H1 (cell line): ENCODE measurements around the gene FBXW5. TPM values are rescaled to one million over a fixed set of nuclear protein-coding genes. Genes with fewer than 3 reads are reported as not detected.

Source experiments
- CTCF ChIA-PET: fragments of 300-600 bp; sonication (Branson Sonifier 250); formaldehyde crosslinking; loops from one replicate; lab custom pipeline; 2021; ENCODE audit not compliant: partially characterized antibody; lab: Charles Lee
- POLR2A ChIA-PET: fragments of 300-600 bp; sonication (Branson Sonifier 250); formaldehyde crosslinking; loops from one replicate; lab custom pipeline; 2021; ENCODE audit warnings: inconsistent platforms; ENCODE audit not compliant: partially characterized antibody; lab: Charles Lee
- DNase-seq, 2 experiments: peaks; one replicate each; pipeline versions ENCODE4 v3.0.0 to v3.0.0-alpha.2; 2010 to 2022; ENCODE audit warnings: low spot score in 2 of 2, low read depth in 1 of 2, mixed read lengths in 1 of 2
- FAIRE-seq: peaks from 2 replicates; lab custom pipeline; 2011; peaks lifted over from hg19 to GRCh38; lab: Jason Lieb, UNC
- H2AFZ ChIP-seq: 2 replicates; pipeline ENCODE4 v1.8.1; 2012; ENCODE audit warnings: low read length, inconsistent platforms
- H2AK5ac ChIP-seq: 2 replicates; pipeline ENCODE4 v1.6.1; 2013; ENCODE audit warnings: low read depth, low read length
- H2BK120ac ChIP-seq: replicated peaks from 2 replicates; pipeline ENCODE3; 2013; ENCODE audit warnings: low read depth, low read length, inconsistent platforms
- H2BK12ac ChIP-seq: 2 replicates; pipeline ENCODE4 v1.6.1; 2013; ENCODE audit warnings: low read depth, low read length
- H2BK15ac ChIP-seq: 2 replicates; pipeline ENCODE4 v1.6.1; 2013; ENCODE audit warnings: low read length
- H2BK20ac ChIP-seq: 2 replicates; pipeline ENCODE4 v1.6.1; 2013; ENCODE audit warnings: low read length
- H2BK5ac ChIP-seq: 2 replicates; pipeline ENCODE4 v1.6.1; 2013; ENCODE audit warnings: low read depth, low read length
- H3K14ac ChIP-seq: 2 replicates; pipeline ENCODE4 v1.6.1; 2013; ENCODE audit warnings: inconsistent platforms; ENCODE audit not compliant: insufficient read length
- H3K18ac ChIP-seq: 2 replicates; pipeline ENCODE4 v1.6.1; 2013; ENCODE audit warnings: low read length; ENCODE audit errors: extremely low read depth
- H3K23ac ChIP-seq: 2 replicates; pipeline ENCODE4 v1.6.1; 2013; ENCODE audit warnings: inconsistent platforms; ENCODE audit not compliant: insufficient read length
- H3K23me2 ChIP-seq: 2 replicates; pipeline ENCODE4 v1.6.1; 2013; ENCODE audit warnings: low read depth, low read length
- H3K27ac ChIP-seq: 2 replicates; pipeline ENCODE4 v1.6.1; 2011; ENCODE audit warnings: low read depth, low read length, inconsistent platforms
- H3K27me3 ChIP-seq, 4 experiments: replicated peaks in 1 of 4; 1 replicate in 1 of 4; 2 replicates in 3 of 4; pipeline versions ENCODE4 v1.6.1 to v1.8.1; 2011 to 2013; ENCODE audit warnings: low read length in 3 of 4, mild to moderate bottlenecking in 3 of 4, inconsistent platforms in 2 of 4, mixed read lengths in 2 of 4, moderate library complexity in 1 of 4; ENCODE audit not compliant: control insufficient read depth in 3 of 4, insufficient read depth in 3 of 4; ENCODE audit errors: extremely low read depth in 1 of 4
- H3K36me3 ChIP-seq, 4 experiments: 2 replicates each; pipeline versions ENCODE4 v1.6.1 to v1.8.1; 2011 to 2013; ENCODE audit warnings: mild to moderate bottlenecking in 4 of 4, low read length in 3 of 4, moderate library complexity in 2 of 4, control low read depth in 1 of 4, inconsistent platforms in 1 of 4; ENCODE audit not compliant: insufficient read depth in 4 of 4, control insufficient read depth in 2 of 4
- H3K4ac ChIP-seq: replicated peaks from 2 replicates; pipeline ENCODE3; 2013; ENCODE audit warnings: low read length, low read depth, mixed read lengths, inconsistent platforms; ENCODE audit not compliant: insufficient read length
- H3K4me1 ChIP-seq, 4 experiments: replicated peaks in 1 of 4; 1 replicate in 1 of 4; 2 replicates in 3 of 4; pipeline versions ENCODE4 v1.6.1 to v1.8.1; 2011 to 2013; ENCODE audit warnings: low read length in 3 of 4, inconsistent platforms in 2 of 4, mixed read lengths in 1 of 4; ENCODE audit not compliant: insufficient read depth in 4 of 4, control insufficient read depth in 3 of 4
- H3K4me2 ChIP-seq, 2 experiments: 2 replicates each; pipeline versions ENCODE4 v1.6.1 to v1.8.1; 2011 to 2013; ENCODE audit warnings: low read depth in 2 of 2, low read length in 2 of 2, control low read depth in 1 of 2, inconsistent platforms in 1 of 2, mild to moderate bottlenecking in 1 of 2; ENCODE audit not compliant: insufficient read depth in 1 of 2
- H3K4me3 ChIP-seq, 4 experiments: fragments of 200-600, 300-600 bp in 1 of 4; sonication (generic), shearing (Covaris generic), sonication (Bioruptor Twin) in 1 of 4; 2 replicates each; pipeline versions ENCODE4 v1.5.1 to v1.8.1; 2011 to 2016; ENCODE audit warnings: low read length in 4 of 4, low read depth in 3 of 4, control low read depth in 2 of 4, inconsistent platforms in 2 of 4, mild to moderate bottlenecking in 2 of 4, mixed read lengths in 1 of 4, moderate library complexity in 1 of 4; ENCODE audit not compliant: insufficient read depth in 2 of 4; ENCODE audit errors: extremely low read depth in 1 of 4
- H3K56ac ChIP-seq: replicated peaks from 2 replicates; pipeline ENCODE3; 2013; ENCODE audit warnings: low read depth, mild to moderate bottlenecking, mixed read lengths, low read length, inconsistent platforms; ENCODE audit not compliant: insufficient read length
- H3K79me1 ChIP-seq: 2 replicates; pipeline ENCODE4 v1.6.1; 2013; ENCODE audit warnings: low read depth, low read length, control low read depth
- H3K79me2 ChIP-seq, 2 experiments: 2 replicates each; pipeline versions ENCODE4 v1.6.1 to v1.8.1; 2012 to 2013; ENCODE audit warnings: low read length in 2 of 2, mild to moderate bottlenecking in 2 of 2, inconsistent platforms in 1 of 2; ENCODE audit not compliant: insufficient read depth in 2 of 2, control insufficient read depth in 1 of 2
- H3K9ac ChIP-seq, 4 experiments: replicated peaks in 1 of 4; 1 replicate in 1 of 4; 2 replicates in 3 of 4; pipeline versions ENCODE4 v1.6.1 to v1.8.1; 2011 to 2013; ENCODE audit warnings: low read depth in 3 of 4, low read length in 3 of 4, control low read depth in 2 of 4, mild to moderate bottlenecking in 2 of 4, moderate library complexity in 2 of 4, inconsistent platforms in 1 of 4; ENCODE audit errors: extremely low read depth in 1 of 4
- H3K9me3 ChIP-seq, 2 experiments: 2 replicates each; pipeline versions ENCODE4 v1.6.1 to v1.8.1; 2012 to 2013; ENCODE audit warnings: mild to moderate bottlenecking in 2 of 2, moderate library complexity in 2 of 2, control low read depth in 1 of 2, inconsistent platforms in 1 of 2, low read depth in 1 of 2, low read length in 1 of 2, mixed read lengths in 1 of 2; ENCODE audit not compliant: insufficient read depth in 2 of 2
- H4K20me1 ChIP-seq, 2 experiments: replicated peaks in 1 of 2; 2 replicates each; pipeline versions ENCODE3 to v1.8.1; 2011 to 2013; ENCODE audit warnings: inconsistent platforms in 2 of 2, low read length in 2 of 2, mild to moderate bottlenecking in 1 of 2; ENCODE audit not compliant: insufficient read depth in 2 of 2, control insufficient read depth in 1 of 2
- H4K5ac ChIP-seq: 2 replicates; pipeline ENCODE4 v1.6.1; 2013; ENCODE audit warnings: low read length, low read depth, mixed read lengths, inconsistent platforms; ENCODE audit not compliant: insufficient read length
- H4K8ac ChIP-seq: 2 replicates; pipeline ENCODE4 v1.8.0; 2013; ENCODE audit warnings: mild to moderate bottlenecking, moderate library complexity, low read length, inconsistent platforms; ENCODE audit not compliant: insufficient read depth; ENCODE audit errors: extremely low read depth
- H4K91ac ChIP-seq: replicated peaks from 2 replicates; pipeline ENCODE3; 2013; ENCODE audit warnings: low read length, mixed read lengths, inconsistent platforms; ENCODE audit not compliant: insufficient read length
- BACH1 ChIP-seq: IDR thresholded peaks from 2 replicates; pipeline ENCODE4 v1.6.1; 2012; ENCODE audit warnings: low read length, improper control_type of control experiment
- BCL11A ChIP-seq, 2 experiments: IDR thresholded peaks; one replicate each; pipeline ENCODE4 v1.6.1; 2011; ENCODE audit warnings: low read depth in 2 of 2, low read length in 2 of 2, mild to moderate bottlenecking in 2 of 2
- CHD1 ChIP-seq: IDR thresholded peaks from 2 replicates; pipeline ENCODE4 v1.6.1; 2012; ENCODE audit warnings: low read depth, low read length, improper control_type of control experiment
- CREB1 ChIP-seq: IDR thresholded peaks from 2 replicates; pipeline ENCODE4 v1.6.1; 2012; ENCODE audit warnings: inconsistent platforms
- EZH2 ChIP-seq: fragments of 200-600 bp; sonication (generic); IDR thresholded peaks from 2 replicates; pipeline ENCODE4 v1.7.1; 2012; ENCODE audit warnings: low read depth, mild to moderate bottlenecking, moderate library complexity, low read length, inconsistent platforms; ENCODE audit not compliant: severe bottlenecking
- GABPA ChIP-seq: IDR thresholded peaks from 2 replicates; pipeline ENCODE4 v1.6.1; 2011; ENCODE audit warnings: mild to moderate bottlenecking, low read length, moderate library complexity, borderline replicate concordance; ENCODE audit not compliant: insufficient read depth
- HDAC2 ChIP-seq, 2 experiments: fragments of 300-600 bp in 1 of 2; sonication (generic) in 1 of 2; IDR thresholded peaks; 2 replicates each; pipeline ENCODE4 v1.6.1; 2011 to 2012; ENCODE audit warnings: low read depth in 2 of 2, low read length in 2 of 2, mild to moderate bottlenecking in 2 of 2, moderate library complexity in 2 of 2, borderline replicate concordance in 1 of 2, inconsistent platforms in 1 of 2
- JUND ChIP-seq: IDR thresholded peaks from 2 replicates; pipeline ENCODE4 v1.6.1; 2011; ENCODE audit warnings: mild to moderate bottlenecking, improper control_type of control experiment, low read length
- POLR2AphosphoS5 ChIP-seq: IDR thresholded peaks from 2 replicates; pipeline ENCODE4 v1.6.1; 2011; ENCODE audit warnings: low read depth, low read length
- RNF2 ChIP-seq: fragments of 200-900, 300-1000 bp; sonication (generic); IDR thresholded peaks from 2 replicates; pipeline ENCODE4 v1.7.1; 2016; ENCODE audit warnings: borderline replicate concordance, low read depth, mild to moderate bottlenecking, antibody characterized with exemption, low read length; ENCODE audit not compliant: poor library complexity, severe bottlenecking; ENCODE audit errors: missing control alignments
- SP4 ChIP-seq: IDR thresholded peaks from 2 replicates; pipeline ENCODE4 v1.6.1; 2012; ENCODE audit warnings: low read length, inconsistent platforms
- WGBS, 2 experiments: shearing (Covaris generic) in 1 of 2; methylation state at CpG; one replicate each; pipeline versions ENCODE4 v1.1.6 to v1.1.7; 2013 to 2015; ENCODE audit warnings: low lambda C conversion rate in 2 of 2, mixed read lengths in 2 of 2, inconsistent platforms in 1 of 2, low coverage in 1 of 2, missing lambda C conversion rate in 1 of 2; ENCODE audit not compliant: insufficient replicate concordance in 2 of 2, insufficient coverage in 1 of 2, insufficient read length in 1 of 2; ENCODE audit errors: extremely low coverage in 1 of 2, missing lambda C conversion rate in 1 of 2; 5-methylcytosine and 5-hydroxymethylcytosine counted together
- polyA plus RNA-seq, 7 experiments: library from polyadenylated mRNA; depleted of rRNA in 3 of 7; stranded (reverse) in 5 of 7; unstranded in 2 of 7; fragments of >200 nt in 5 of 7; fragments of 200-250 nt in 2 of 7; gene quantifications; 1 replicate in 5 of 7; 2 replicates in 1 of 7; 4 replicates in 1 of 7; pipeline versions ENCODE4 v1.2.1 to v1.2.3, GENCODE V29; 2011 to 2013; ENCODE audit warnings: missing spikeins in 2 of 7, mixed read lengths in 2 of 7
- total RNA-seq: library from RNA; stranded (reverse); fragmentation: NEBNext Ultra II Directional; extraction: Animal tissue kit (Norgen Biotek cat#: 25700); gene quantifications from 2 replicates; pipeline ENCODE4 v1.2.1, GENCODE V29; 2021
- TF ChIP-seq, protein P1 (sequence below): IDR thresholded peaks from 2 replicates; pipeline ENCODE4 v1.6.1; 2011; ENCODE audit warnings: low read depth, mild to moderate bottlenecking, low read length; ENCODE audit not compliant: insufficient read depth

The FBXW5 gene
- total and polyA plus RNA-seq, 2 of the 8 experiments (the other 6 are each of a cell fraction or from before 2014, with no cell fraction given): 49.0 to 71.0 TPM

DNA sequence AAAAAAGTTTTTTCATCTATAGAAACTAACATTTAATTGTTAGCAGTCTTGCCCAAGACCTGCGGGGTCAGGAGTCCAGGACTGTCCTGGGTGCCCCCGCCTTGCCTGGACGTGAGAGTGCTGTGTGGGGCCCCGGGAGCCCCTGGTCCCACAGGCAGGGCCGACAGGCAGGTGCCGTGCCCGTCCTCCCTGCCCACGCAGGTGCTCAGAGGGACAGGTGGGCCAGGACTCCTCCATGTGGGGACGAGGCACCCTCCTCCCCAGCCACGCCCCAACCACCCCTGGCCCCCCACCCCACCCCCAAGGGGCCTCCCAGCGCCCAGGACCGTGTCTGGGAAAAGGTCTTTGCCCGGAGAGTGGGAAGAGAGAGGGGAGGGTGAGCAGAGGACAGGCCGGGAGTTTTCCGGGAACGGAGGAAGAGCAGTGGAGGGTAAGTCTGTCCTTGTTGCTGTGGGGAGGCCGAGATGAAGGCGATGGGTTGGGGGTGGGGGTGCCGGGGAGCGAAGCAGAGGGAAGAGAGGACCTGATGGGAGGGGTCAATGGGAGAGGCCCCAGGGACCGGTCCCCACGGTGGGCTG lies 4.8 kb upstream of the FBXW5 start:
- no peak overlapping the region for H2BK120ac ChIP-seq
- H3K9me3 ChIP-seq: no peaks in the 10 kb centered on the region
- peak overlapping the region; percentile 35 to 86 for H3K4me2 ChIP-seq
- peak overlapping the region; percentile 71 for H3K18ac ChIP-seq
- H3K23me2 ChIP-seq: peaks cover 3% of the 10 kb centered on the region; the same call in 1 of the 2 replicates
- no peaks in the 10 kb centered on the region for H4K20me1 ChIP-seq
- no peak overlapping the region for H3K23ac ChIP-seq
- WGBS, 2 experiments: 32% methylated on average over 9 of the region's 22 CpGs; no CpG with 5 or more reads in 1 of the 2 experiments
- no peak overlapping the region for H2BK15ac ChIP-seq
- peak overlapping the region; percentile 36 to 55 (median 49) for H3K4me3 ChIP-seq
- no peak overlapping the region for H2BK20ac ChIP-seq
- FAIRE-seq (no peak), DNase-seq (no peak)
- no peak overlapping the region for H2AK5ac ChIP-seq
- POLR2A ChIA-PET: interaction anchor here (0.7 kb wide), 1 partner anchor 75 kb away, joined by 3 read pairs; no protein-coding TSS in a partner anchor
- H3K56ac ChIP-seq: peak overlapping the region; percentile 69
- no peaks in the 10 kb centered on the region for H3K36me3 ChIP-seq
- H2BK5ac ChIP-seq: peak overlapping the region; percentile 93; the same call in 1 of the 2 replicates
- H3K79me2 ChIP-seq: no peaks in the 10 kb centered on the region
- peak overlapping the region; percentile 68; the same call in 1 of the 2 replicates for H4K8ac ChIP-seq
- H3K27ac ChIP-seq: peak overlapping the region; percentile 20; the same call in 1 of the 2 replicates
- no peak overlapping the region for H3K14ac ChIP-seq
- peak overlapping the region; percentile 79 for H4K5ac ChIP-seq
- H3K4ac ChIP-seq: peak overlapping the region; percentile 78
- no peak overlapping the region for H2BK12ac ChIP-seq
- peak overlapping the region in 3 of 4 experiments; percentile 38 to 56 (median 47); a peak in 5 of 7 replicates for H3K9ac ChIP-seq
- CTCF ChIA-PET: interaction anchor here (1.0 to 4.4 kb wide), 6 partner anchors 20 to 114 kb away, joined by 3 to 63 read pairs (median 16); partner anchors contain the start of gene PAXX
- H3K4me1 ChIP-seq: peaks cover 0 to 19% (median 13%) of the 10 kb centered on the region in 4 experiments; a peak in 5 of 7 replicates
- no peaks in the 10 kb centered on the region for H3K79me1 ChIP-seq
- H4K91ac ChIP-seq: peak overlapping the region; percentile 89
- no peaks in the 10 kb centered on the region for H3K27me3 ChIP-seq
- H2AFZ ChIP-seq: no peak overlapping the region
- TF ChIP-seq BACH1: no peak
- TF ChIP-seq HDAC2 (IDR thresholded peaks at IDR 0.05; ENCODE audit: borderline replicate concordance in 1 of 2, low read depth in 2 of 2, low read length in 2 of 2): no peak
- no peak for TF ChIP-seq BCL11A (IDR thresholded peaks at IDR 0.05; ENCODE audit: low read depth in 2 of 2, low read length in 2 of 2)
- TF ChIP-seq CHD1: no peak
- no peak for TF ChIP-seq EZH2
- TF ChIP-seq POLR2AphosphoS5: no peak
- TF ChIP-seq RNF2: no peak
- no peak for TF ChIP-seq JUND
- TF ChIP-seq, protein P1, sequence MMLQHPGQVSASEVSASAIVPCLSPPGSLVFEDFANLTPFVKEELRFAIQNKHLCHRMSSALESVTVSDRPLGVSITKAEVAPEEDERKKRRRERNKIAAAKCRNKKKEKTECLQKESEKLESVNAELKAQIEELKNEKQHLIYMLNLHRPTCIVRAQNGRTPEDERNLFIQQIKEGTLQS: no peak
- TF ChIP-seq GABPA: no peak
- no peak for TF ChIP-seq SP4
- TF ChIP-seq CREB1: no peak
